ENCODE results near the gene BMP8B.

The BMP8B gene

GRCh38 chr1:39717809-39718208 is 70.9 kb downstream of the BMP8B start:
- DNase-seq, result no peak

DNA sequence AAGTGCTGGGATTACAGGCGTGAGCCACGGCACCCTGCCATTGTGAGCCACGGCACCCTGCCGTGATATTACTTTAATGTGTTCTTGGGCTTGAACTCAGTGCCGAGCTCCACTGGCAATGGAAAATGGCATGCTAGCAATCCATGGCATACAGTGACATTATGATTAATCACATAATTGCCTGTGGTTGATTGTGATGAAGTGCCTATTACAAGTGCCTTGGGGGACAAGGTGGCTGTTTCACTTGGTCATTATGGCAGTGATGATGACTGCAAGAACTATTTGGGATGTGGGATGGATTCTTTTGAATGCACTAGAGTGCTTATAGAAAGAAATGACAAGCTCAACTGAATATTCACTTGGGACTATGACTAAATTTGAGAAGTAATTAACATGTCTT is 75.1 kb downstream of the BMP8B start:
- no peak for DNase-seq

GRCh38 chr1:39711966-39712340 is 76.7 kb downstream of the BMP8B start:
- no peak for DNase-seq

- no peak for DNase-seq
Observed at GRCh38 chr1:39711104-39711965, 77.3 kb downstream of the BMP8B start.

DNA sequence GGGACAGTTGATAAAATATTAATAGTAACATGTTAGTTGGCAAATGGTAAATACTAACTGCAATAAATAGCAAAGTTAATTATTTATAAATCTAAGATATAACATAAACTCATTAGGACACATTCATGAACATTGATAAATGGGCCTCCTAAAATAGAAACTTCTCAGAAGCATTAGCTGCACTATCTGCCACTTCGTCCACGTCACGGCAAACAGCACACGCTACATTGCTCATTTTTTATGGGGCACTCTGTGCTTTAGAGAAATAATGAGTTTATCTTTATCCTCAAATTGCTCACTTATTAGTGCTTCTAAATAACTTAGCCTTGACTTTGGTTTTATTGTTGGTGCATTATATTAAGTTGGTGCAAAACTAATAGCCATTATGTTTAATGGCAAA is 81.2 kb downstream of the BMP8B start:
- no peak for DNase-seq

Measured in NCI-H146 (cell line).